Ureter (tissue), 1 donor: ENCODE measurements around the gene KCNJ10. TPM values are rescaled to one million over a fixed set of nuclear protein-coding genes. Genes with fewer than 3 reads are reported as not detected.

Experiments
- DNase-seq: peaks from one replicate; pipeline ENCODE4 v3.0.0-alpha.2; 2020; ENCODE audit warnings: low spot score
- total RNA-seq: library from RNA; stranded (reverse); gene quantifications from one replicate; pipeline ENCODE4 v1.2.4, GENCODE V29; 2023
- donor health status: DM: yes; HTN: yes; CAD: no.

The KCNJ10 gene
- total RNA-seq, 1 donor from 2014 or later: not detected

DNA sequence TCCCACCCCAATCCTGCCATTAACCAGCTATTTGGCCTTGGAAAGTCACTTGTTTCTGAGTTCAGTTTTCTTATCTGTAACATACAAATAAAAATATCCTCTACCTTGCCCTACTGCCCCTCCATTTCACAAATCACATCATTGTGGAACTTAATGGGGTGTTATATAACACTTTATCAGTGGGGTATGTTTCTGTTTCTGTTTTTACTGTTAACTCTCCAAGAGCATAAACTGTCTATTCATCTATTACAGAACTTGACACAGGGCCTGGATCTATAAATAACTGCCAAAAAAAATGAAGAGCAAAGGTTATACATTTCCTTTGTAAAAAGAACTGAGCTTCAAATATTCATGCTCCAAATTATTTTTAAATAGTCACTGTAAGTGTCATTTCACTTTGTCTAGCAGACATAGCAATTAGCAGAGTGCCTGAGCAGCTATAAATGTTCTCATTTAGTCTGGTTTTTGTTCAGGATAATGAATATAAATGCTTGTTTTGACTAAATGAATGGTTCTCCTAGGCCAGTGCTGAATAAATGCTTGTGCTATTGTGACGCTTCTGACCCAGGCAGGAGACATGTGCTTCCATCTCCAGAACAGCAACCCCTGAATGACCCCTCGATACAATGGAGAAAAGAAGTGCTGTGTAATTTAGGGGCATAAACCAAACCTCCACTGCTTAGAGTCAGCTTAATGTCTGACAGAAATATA, 45.6 kb downstream of the KCNJ10 start:
- no peak for DNase-seq

DNA sequence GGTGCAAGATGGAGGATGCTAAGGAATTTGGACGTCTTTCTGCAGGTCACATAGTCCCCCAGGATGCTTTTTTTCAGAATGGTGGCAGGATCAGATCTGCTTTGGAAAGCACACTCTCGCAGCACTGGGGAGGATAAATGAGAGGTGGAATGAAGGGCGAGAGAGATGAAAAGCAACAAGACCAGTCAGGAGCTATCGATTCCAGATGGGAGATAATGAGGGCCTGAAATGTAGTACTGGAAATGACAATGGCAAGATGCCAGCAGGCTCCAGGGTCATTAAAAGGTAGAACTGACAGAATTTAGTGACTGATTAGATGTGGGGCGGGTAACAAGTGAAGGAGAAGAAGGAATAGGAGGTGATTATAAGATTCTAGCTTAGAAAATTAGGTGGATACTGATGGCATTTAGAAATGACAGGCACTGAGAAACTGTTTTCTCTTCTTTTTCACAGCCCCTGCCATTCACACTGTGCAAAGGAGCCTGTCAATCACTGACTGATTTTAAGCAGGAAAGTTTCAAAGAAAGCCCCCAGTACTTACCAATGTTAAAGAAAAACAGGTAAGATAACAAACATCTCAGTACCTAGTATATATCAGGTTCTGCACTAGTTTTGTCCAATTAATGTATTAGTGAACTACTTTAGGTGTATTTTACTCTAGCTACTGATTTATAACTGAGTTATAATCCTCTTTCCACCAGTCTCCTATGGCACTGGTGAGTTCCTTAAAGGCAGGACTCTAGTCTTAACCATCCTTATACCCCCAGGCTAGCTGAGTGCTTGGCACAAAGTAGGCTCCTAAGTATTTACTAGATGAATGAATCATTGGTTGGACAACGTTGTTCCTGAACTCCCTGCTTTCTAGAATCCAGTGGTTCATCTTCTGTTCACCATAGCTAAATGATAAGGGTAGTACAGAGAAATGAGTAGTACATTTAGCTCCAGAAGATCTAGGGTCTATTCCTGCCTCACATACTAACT, 47.3 kb downstream of the KCNJ10 start:
- DNase-seq: no peak

DNA sequence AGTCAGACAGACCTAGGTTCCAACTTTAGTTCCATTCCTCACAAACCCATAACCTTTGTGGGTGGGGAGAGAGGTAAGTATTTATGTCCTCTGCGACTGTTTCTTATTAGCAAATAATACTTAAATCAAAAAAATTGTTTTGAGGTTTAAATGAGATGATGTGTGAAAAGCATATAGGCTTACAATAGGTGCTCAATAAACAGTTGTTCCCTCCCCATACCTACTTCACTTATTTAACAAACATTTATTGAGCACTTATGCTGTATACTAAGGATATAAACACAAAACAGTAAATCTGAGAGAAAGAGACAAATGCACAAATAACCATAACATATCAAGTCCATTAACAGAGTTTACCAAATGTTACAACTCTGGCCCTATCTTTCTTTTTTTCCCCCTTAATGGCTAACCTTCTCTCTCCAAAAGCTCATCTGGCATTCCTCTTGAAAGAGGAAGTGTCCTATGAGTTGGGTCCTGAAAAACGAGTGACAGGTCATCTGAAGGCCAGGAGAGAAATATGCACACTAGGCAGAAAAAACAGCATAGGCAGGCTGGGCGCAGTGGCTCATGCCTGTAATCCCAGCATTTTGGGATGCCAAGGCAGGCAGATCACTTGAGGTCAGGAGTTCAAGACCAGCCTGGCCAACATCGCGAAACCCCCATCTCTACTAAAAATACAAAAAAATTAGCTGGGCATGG, 48.4 kb downstream of the KCNJ10 start:
- no peak for DNase-seq

DNA sequence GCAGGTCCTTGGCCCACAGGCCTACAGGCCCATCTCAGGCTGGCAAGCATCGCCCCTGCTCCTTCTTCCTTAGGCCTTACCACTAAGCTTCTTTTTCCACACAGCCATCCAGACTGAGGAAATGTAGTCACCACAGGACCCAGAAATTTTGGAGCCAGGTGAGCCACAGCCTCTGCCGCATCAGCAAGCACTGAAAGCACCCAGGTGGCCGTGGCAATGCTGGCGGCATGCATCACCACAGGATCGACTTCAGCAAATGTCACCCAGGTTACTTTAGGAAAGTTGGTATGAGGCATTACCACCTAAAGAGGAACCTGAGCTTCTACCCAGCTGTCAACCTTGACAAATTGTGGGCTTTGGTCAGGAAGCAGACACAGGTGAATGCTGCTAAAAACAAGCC, 49.8 kb downstream of the KCNJ10 start:
- DNase-seq: no peak

DNA sequence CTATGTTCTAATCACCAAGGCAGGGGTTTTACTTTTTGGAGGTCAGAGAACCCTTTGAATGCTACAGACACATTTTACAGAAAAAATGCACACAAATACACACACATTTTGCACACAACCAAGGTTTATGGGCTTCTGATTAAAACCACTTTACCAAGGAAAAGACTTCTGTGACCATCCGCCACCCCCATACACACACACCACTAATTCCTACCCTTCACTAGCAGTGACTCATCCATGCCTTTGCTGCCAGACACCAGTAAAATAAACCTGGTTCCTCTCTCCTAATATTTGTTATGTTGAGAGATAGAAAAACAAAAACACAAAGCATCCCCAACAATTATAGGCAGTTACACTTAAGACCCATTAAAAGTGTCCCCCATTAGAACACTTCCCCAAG, 51.1 kb downstream of the KCNJ10 start:
- no peak for DNase-seq

DNA sequence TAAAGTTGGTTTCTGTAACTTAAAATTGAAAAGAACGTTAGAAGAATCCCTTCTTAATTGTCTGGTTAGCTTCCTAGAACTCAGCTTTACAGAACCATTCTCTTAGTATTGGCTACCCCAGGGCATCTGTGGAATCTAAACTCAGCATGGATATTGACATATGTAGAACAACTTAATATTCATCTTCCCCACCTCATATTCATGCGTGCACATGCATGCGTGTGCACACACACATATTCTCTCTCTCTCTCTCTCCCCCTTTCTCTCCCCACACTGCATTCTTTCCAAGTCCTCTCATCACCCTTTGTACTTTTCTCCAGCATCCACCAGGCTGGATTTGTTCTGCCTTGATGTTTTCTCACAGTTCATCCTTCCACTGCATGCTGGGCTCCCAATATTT, 51.6 kb downstream of the KCNJ10 start:
- no peak for DNase-seq

DNA sequence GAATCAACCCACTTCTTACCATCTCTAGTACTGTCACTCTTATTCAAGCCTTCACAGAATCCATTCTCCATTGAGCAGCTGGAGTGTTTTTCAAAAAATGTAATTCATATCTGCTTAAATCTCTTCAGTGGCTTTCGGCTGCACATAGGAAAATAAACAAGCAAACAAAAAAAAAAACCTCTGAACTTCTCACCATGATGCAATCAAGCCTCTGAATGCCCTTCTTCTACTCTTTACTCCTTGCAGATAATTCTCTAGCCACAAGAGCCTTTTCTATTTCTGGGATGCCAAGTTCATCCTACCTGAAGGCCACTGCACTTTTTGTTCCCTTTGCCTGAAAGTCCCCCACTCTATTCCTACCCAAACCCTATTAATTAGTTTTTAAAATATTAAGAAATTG, 52.4 kb downstream of the KCNJ10 start:
- DNase-seq: no peak

DNA sequence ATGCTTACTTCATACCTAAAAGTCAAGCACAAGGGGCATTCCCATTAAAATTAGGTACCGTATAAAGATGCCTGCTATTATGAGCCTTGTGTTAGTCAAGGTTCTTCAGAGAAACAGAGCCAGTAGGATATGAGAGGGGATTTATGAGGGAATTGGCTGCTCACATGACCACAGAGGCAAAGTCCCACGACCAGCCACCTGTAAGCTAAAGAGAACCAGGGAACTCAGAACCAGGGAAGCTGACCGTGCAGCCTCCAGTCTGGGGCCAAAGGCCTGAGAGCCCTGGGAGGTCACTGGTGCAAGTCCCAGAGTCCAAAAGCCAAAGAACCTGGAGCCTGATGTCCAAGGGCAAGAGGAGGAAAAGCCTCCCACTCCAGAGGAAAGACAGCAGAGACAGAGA, 58.2 kb downstream of the KCNJ10 start:
- no peak for DNase-seq

DNA sequence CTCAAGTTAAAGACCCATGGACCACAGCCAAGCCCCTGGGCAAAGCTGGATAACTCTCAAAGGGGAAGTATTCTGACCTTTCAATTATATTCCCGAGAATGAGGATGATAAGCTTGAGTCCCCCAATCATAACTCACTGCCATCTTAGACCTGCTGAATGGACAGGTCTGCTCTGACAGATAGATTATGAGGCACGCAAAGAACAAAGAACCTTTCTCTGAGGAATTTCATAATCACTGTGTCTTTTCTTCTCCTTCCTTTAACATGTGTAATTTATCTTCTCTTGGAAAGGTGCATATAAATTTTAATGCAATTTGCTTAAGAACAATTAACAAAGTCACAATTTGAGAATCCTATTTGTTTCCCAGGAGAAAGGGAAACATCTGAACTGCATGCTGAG, 60.2 kb downstream of the KCNJ10 start:
- DNase-seq: no peak

DNA sequence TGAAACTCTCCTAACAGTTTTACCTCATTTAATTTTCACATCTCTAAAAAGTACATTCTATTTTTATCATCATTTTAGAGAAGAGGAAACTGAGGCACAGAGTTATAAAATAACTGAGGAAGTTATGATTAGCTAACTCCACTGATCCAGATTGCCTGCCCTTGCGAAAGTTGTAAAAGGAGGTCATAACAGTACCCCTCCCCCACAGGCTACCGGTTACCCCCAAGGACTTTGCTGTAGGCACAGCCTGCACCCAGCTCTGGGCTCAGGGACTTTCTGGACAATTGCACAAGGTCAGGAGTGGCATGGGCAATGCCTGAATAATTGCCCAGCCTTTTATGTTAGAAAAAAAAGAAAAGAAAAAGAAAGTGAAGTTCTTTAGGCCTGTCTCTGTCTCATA, 60.9 kb downstream of the KCNJ10 start:
- no peak for DNase-seq

DNA sequence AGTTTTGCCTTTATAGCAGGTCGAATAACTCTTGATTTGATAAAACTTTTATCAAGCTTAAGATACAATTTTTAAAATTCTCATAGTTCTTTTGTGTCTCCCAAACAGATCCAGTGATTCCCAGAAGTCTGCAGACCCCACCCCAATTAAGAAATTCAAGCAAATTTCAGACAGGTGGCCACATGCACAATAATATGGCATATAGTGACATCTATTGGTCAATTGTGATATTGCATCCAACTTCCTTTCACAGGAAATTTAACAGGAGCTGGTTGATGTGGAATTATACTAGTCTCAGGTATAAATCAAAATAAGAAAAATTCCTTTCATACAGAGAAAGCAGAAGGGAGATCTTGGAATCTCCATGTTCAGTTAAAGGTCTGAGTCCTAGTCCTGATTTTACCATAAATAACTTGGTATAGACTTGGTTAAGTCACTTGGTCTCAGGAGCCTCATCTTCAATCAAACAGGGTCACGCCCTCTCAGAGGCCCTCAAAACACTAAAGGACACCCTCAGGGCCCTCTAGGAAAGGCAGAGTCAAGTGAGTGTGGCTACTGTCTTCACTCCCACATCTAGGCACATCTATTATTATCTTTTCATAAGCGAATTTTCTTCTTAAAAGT, 62.3 kb downstream of the KCNJ10 start:
- no peak for DNase-seq

DNA sequence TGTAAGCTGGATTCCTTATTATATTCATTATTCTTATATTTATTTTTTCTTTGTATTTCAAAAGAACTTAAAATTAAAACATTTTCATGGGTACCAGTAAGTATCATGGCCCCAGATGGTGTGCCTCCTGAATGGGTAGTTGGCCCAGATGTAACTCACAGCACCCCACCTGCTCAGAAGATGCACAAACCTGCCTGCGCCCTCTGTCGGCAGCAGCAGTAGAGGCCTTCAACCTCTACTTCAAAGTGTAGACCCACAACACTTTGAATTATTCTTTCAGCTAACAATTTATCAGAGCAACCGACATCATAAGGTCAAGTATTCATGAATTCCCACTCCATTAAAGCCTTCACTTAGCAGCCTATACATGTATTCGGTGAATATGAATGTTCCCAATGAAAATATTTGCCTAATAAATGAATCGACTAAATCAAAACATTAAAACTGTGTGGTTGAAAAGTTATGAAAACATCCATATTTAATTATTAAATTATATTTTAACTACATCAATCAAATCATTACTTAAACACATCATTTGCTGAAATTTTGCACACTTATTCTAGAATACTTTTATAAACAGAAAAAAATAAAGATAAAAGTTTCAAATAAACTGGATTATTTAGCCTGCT, 63.5 kb downstream of the KCNJ10 start:
- peak; percentile 63 for DNase-seq

DNA sequence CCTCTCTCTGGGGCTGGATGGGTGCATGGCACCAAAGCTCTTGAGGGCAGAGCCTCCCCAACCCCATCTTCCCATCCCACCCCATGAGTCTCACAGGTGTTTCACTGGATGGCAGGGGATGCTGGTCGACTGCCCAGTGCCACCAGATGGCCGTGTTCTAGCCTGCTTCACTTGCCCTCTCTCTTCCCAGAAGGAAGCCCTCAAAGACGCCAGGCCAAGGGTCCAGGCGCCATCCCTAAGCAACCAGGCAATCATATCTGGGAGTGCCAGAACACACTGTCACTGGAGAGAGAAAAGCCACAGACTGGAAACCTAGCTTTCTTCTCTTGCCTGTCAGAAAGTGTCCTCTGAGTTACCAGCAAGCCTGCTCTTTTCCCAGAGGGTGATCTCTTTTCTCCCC, 64.9 kb downstream of the KCNJ10 start:
- no peak for DNase-seq

DNA sequence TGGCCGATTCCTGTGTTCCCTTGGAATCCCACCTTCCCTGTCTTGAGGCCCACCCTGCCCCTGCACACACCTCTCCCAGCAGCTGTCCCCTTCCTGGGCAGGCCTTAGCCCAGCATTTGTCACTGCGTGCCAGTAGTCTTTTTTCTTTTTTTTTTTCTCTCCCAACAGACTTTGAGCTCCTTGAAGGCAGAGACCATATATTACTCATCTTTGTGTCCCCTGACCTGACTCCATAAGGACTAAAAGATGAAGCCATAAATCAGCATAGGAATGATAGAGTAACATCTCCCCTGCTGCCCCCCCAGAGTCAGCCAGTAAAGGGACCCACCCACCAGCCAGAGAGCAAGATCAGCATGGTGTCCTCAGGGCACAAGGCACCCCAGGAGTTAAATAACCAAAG, 65.5 kb downstream of the KCNJ10 start:
- no peak for DNase-seq

DNA sequence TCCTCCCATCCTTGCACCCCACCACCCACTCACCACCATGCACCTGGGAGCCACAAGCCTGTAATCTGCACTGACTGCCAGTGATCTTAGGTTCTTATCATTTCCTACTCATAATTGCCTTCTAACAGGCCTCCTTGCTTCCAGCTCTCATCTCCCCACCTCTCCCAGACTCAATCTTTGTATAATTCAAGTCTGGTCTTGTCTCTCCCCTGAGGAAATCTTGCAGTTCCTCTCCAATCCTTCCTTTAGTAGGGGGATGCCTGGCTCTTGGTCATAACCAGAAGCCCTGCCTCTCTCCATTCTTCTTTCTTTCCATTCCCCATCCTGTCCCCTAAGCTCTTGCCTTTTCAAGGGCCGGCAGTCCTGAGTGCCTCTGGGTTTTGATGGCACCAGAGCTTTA, 66.0 kb downstream of the KCNJ10 start:
- DNase-seq: no peak

DNA sequence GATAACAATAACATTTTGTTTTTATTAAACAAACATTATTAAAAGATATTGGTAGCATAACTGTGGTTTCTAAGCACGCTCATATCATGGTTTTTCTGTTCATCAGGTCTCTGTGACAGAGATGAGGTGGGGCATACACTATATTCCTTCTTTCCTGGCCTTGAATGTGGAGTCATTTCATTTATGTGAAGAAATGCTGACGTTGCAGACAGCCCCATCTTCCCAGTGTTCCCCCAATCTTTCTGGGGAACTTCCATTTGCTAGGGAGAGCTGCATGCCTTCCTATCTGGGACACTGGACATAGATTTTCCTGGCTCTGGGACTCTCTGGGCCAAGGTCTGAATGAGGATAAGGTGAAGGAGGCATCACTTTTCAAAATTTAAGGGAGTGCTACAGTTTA, 68.5 kb downstream of the KCNJ10 start:
- DNase-seq: no peak

DNA sequence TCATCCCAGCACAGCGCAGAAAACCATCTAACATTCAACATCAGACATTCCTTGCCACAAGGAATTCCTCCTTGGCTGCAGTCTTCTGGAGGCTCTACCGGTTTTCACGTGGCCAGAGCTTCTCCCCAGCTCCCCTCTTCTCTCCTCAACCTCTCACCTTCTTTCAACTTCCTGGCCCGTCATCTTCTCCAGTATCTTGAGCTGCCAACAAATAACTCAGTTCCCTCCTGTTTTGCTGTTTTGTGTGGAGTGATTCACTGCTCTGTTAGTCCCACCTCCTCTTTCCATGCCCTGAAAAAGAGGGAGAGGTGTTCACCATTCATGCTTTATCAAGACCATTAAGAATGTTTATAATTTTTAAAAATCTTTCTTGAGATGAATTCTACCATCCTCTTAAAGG, 70.8 kb downstream of the KCNJ10 start:
- DNase-seq: no peak

DNA sequence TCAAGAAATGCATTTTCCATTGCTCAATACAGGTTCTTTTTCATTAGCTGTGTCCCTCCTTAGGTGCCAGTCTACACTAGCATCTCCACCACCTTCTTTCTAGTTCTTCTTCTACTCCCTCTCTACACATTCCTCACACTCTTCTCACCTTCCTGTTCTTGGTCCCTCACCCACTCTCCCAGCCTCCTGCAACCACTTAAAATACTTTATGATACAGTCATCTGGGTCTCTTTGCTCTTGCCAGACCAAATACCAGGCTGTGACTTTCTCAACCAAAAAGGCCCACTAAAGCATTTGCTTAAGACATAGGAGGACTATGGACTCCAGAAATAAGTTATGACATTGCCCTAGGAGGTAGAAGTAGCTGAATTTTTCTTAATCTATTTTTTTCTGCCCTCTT, 73.3 kb downstream of the KCNJ10 start:
- no peak for DNase-seq

DNA sequence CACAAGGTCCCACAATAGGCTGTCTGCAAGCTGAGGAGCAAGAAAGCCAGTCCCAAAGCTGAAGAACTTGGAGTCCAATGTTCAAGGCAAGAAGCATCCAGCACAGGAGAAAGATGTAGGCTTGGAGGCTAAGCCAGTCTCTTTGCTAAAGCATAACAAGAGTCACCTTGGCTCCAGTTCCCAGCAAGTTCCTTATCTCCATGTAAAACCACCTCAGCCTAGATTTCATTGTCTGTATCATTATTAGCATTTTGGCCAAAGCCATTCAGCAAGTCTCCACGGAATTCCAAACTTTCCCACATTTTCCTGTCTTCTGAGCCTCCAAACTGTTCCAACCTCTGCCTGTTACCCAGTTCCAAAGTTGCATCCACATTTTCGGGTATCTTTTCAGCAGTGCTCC, 75.1 kb downstream of the KCNJ10 start:
- no peak for DNase-seq

DNA sequence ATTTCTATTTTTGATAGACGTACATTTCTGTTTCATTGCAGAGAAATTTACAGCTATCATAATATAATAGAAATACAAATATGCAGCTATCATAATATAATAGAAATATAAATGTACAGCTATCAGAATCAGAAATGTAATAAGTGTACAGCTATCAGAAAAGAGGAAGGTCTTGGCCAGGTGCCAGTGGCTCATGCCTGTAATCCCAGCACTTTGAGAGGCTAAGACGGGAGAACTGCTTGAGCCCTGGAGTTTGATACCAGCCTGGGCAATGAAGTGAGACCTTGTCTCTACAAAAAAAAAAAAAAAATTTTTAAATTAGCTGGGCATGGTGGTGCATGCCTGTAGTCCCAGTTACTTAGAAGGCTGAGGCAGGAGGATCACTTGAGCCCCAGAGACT, 76.0 kb downstream of the KCNJ10 start:
- DNase-seq: peak; percentile 13

DNA sequence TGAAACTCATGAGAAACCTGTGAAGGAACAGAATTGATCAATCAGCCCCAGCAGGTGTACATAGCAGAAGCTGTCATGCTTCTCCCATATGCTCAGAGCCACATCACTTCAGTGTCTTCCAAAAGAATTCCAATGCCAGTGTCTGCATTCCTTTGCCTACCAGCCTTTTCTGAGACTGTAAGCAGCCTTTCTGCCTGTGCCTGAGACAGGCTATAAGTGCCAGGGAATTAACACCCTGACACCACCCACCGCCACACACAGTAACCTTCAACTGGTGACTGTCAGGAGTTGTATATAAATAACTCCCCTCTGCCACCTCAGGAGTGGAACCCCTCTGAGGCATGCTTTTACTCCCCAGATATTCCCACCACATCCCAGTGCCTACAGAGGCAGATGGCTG, 77.8 kb downstream of the KCNJ10 start:
- DNase-seq: no peak

DNA sequence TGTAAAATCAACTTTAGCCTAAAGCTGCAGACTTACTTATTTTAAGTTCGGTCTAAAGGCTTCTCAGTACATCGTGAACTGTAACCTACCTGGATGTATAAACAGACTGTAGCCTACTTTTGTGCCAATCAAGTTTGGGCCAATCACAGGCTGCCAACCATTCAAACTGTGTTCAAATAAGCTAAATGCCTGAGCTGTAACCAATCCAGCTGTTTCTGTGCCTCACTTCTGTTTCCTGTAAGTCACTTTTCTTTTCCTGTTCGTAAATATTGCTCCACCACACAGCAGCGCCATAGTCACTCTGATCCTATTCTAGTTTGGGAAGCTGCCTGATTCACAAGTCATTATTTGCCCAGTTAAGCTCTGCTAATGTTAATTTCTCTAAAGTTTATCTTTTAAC, 78.4 kb downstream of the KCNJ10 start:
- no peak for DNase-seq
